HEK293 (cell line): ENCODE measurements around the gene ARMC2.

Experiments
- MYNN ChIP-seq: fragments of 450-650 bp; formaldehyde crosslinking; IDR thresholded peaks from 2 replicates; pipeline ENCODE4 v1.5.1; 2016; ENCODE audit warnings: missing biosample characterization, missing genetic modification characterization, borderline replicate concordance
- OSR2 ChIP-seq: fragments of 450-650 bp; formaldehyde crosslinking; IDR thresholded peaks from 2 replicates; pipeline ENCODE4 v1.5.1; 2016; ENCODE audit warnings: missing biosample characterization, missing genetic modification characterization
- SETDB1 ChIP-seq: IDR thresholded peaks from one replicate; pipeline ENCODE4 v1.6.1; 2017; ENCODE audit warnings: mild to moderate bottlenecking, low read length, moderate library complexity, mixed read lengths; ENCODE audit not compliant: insufficient read length
- YY1 ChIP-seq: fragments of 450-650 bp; formaldehyde crosslinking; IDR thresholded peaks from 2 replicates; pipeline ENCODE4 v1.5.1; 2018; ENCODE audit warnings: missing biosample characterization, missing genetic modification characterization
- ZNF138 ChIP-seq: fragments of 450-650 bp; formaldehyde crosslinking; IDR thresholded peaks from 2 replicates; pipeline ENCODE4 v1.5.1; 2016; ENCODE audit warnings: missing biosample characterization, missing genetic modification characterization, borderline replicate concordance
- ZNF354C ChIP-seq: fragments of 450-650 bp; formaldehyde crosslinking; IDR thresholded peaks from 2 replicates; pipeline ENCODE4 v1.5.1; 2016; ENCODE audit warnings: missing biosample characterization, missing genetic modification characterization, low read depth, borderline replicate concordance
- ZNF394 ChIP-seq: fragments of 450-650 bp; formaldehyde crosslinking; IDR thresholded peaks from 2 replicates; pipeline ENCODE4 v1.5.1; 2016; ENCODE audit warnings: missing biosample characterization, missing genetic modification characterization, mild to moderate bottlenecking, moderate library complexity, borderline replicate concordance
- TF ChIP-seq, protein P1 (sequence below): fragments of 450-650 bp; formaldehyde crosslinking; IDR thresholded peaks from 2 replicates; pipeline ENCODE4 v1.5.1; 2016; ENCODE audit warnings: missing biosample characterization, missing genetic modification characterization
- TF ChIP-seq, protein P2 (sequence below): fragments of 450-650 bp; formaldehyde crosslinking; IDR thresholded peaks from 2 replicates; pipeline ENCODE4 v1.5.1; 2016; ENCODE audit warnings: missing biosample characterization, missing genetic modification characterization
- TF ChIP-seq, protein P3 (sequence below): fragments of 450-650 bp; formaldehyde crosslinking; IDR thresholded peaks from 2 replicates; pipeline ENCODE4 v1.5.1; 2016; ENCODE audit warnings: missing biosample characterization, missing genetic modification characterization
- TF ChIP-seq, protein P4 (sequence below): fragments of 450-650 bp; formaldehyde crosslinking; IDR thresholded peaks from 2 replicates; pipeline ENCODE4 v1.5.1; 2016; ENCODE audit warnings: missing biosample characterization, missing genetic modification characterization

DNA sequence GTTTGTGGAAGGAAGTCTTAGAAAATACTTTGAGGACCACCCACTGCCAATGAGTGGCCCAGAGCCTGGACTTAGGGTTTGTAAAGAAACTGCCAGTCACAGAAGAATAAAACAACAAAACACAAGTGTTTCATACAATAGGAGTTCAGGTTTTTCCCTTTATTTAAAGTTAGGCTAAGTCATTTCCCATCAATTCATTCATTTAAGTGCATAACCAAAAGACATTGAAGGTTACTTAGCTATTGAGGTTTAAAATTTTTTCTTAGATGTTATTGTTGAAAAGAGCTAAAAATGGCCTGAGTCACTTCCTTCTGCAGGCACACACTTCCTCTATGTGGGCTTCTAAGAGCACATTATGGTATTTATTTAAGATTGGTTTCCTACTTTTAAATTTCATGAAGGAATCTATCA lies 54.2 kb downstream of the ARMC2 start:
- TF ChIP-seq, protein P1, sequence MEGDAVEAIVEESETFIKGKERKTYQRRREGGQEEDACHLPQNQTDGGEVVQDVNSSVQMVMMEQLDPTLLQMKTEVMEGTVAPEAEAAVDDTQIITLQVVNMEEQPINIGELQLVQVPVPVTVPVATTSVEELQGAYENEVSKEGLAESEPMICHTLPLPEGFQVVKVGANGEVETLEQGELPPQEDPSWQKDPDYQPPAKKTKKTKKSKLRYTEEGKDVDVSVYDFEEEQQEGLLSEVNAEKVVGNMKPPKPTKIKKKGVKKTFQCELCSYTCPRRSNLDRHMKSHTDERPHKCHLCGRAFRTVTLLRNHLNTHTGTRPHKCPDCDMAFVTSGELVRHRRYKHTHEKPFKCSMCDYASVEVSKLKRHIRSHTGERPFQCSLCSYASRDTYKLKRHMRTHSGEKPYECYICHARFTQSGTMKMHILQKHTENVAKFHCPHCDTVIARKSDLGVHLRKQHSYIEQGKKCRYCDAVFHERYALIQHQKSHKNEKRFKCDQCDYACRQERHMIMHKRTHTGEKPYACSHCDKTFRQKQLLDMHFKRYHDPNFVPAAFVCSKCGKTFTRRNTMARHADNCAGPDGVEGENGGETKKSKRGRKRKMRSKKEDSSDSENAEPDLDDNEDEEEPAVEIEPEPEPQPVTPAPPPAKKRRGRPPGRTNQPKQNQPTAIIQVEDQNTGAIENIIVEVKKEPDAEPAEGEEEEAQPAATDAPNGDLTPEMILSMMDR (tag by site-specific recombination), result no peak
- TF ChIP-seq, protein P2, sequence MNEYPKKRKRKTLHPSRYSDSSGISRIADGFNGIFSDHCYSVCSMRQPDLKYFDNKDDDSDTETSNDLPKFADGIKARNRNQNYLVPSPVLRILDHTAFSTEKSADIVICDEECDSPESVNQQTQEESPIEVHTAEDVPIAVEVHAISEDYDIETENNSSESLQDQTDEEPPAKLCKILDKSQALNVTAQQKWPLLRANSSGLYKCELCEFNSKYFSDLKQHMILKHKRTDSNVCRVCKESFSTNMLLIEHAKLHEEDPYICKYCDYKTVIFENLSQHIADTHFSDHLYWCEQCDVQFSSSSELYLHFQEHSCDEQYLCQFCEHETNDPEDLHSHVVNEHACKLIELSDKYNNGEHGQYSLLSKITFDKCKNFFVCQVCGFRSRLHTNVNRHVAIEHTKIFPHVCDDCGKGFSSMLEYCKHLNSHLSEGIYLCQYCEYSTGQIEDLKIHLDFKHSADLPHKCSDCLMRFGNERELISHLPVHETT (tag by site-specific recombination), result no peak
- TF ChIP-seq YY1 (tag by site-specific recombination) (no peak), ZNF394 (no peak), SETDB1 (no peak), ZNF354C (tag by site-specific recombination) (no peak), MYNN (tag by site-specific recombination) (no peak), OSR2 (tag by site-specific recombination) (no peak), ZNF138 (tag by site-specific recombination) (no peak)
- TF ChIP-seq, protein P3, sequence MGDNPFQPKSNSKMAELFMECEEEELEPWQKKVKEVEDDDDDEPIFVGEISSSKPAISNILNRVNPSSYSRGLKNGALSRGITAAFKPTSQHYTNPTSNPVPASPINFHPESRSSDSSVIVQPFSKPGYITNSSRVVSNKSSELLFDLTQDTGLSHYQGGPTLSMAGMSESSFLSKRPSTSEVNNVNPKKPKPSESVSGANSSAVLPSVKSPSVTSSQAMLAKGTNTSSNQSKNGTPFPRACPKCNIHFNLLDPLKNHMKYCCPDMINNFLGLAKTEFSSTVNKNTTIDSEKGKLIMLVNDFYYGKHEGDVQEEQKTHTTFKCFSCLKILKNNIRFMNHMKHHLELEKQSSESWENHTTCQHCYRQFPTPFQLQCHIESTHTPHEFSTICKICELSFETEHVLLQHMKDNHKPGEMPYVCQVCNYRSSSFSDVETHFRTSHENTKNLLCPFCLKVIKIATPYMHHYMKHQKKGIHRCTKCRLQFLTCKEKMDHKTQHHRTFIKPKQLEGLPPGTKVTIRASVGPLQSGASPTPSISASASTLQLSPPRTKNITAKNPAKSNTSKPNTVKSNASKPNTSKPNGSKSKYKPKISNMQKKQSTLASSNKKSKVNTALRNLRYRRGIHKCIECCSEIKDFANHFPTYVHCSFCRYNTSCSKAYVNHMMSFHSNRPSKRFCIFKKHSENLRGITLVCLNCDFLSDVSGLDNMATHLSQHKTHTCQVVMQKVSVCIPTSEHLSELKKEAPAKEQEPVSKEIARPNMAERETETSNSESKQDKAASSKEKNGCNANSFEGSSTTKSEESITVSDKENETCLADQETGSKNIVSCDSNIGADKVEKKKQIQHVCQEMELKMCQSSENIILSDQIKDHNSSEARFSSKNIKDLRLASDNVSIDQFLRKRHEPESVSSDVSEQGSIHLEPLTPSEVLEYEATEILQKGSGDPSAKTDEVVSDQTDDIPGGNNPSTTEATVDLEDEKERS, result no peak
- TF ChIP-seq, protein P4, sequence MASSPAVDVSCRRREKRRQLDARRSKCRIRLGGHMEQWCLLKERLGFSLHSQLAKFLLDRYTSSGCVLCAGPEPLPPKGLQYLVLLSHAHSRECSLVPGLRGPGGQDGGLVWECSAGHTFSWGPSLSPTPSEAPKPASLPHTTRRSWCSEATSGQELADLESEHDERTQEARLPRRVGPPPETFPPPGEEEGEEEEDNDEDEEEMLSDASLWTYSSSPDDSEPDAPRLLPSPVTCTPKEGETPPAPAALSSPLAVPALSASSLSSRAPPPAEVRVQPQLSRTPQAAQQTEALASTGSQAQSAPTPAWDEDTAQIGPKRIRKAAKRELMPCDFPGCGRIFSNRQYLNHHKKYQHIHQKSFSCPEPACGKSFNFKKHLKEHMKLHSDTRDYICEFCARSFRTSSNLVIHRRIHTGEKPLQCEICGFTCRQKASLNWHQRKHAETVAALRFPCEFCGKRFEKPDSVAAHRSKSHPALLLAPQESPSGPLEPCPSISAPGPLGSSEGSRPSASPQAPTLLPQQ (tag by site-specific recombination), result no peak
